ENCODE measurements around the gene PLEKHB1.
A peak's percentile ranks its signal among the peaks of the same experiment; 100 is the strongest.

Gene PLEKHB1

DNA sequence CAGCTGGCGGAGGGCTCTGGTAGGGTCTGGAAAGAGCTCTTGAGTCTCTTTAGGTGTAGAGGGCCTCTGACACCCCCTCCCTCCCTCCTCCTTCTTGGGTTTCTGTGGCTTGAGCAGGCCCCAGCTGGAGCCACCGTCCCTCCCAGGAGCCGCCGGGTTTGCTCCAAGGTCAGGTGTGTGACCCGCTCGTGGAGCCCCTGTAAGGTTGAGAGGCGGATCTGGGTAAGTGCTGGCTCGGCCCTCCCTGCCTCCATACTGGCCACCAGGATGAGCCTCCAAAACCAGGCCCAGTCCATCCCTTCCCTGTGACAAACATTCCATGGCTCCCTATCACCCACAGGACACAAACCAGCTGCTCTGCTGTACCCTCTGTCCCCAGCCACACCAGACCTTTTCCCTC, 9.3 kb downstream of the PLEKHB1 start:
- DNase-seq (ENCODE audit: extremely low spot score), result no peak
- TF ChIP-seq FOXK2 (IDR thresholded peaks at IDR 0.05), result no peak
- no peak for TF ChIP-seq HDGF (IDR thresholded peaks at IDR 0.05; ENCODE audit: borderline replicate concordance)
- TF ChIP-seq SP1 (IDR thresholded peaks at IDR 0.05), result no peak
- CTCF ChIA-PET, result interaction anchor here (0.6 kb wide), 1 partner anchor 305 kb away, joined by 3 read pairs; no protein-coding TSS in a partner anchor
- POLR2A ChIA-PET, result no interaction called here

DNA sequence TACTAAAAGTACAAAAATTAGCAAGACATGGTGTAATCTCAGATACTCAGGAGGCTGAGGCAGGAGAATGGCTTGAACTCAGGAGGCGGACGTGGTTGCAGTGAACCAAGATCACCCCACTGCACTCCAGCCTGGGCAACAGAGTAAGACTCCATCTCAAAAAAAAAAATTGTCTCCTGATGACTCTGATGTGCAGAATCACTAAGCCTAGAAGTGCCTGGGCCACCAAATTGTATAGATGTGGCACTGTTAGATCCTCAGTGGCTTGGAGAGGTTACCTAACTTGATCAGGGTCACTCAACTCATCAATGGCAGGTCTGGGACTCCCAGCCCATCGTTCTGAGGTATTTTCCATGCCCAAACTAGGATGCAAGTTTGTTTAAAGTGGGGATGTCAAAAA, 10.6 kb downstream of the PLEKHB1 start:
- DNase-seq (ENCODE audit: extremely low spot score), result no peak
- ChIA-PET POLR2A (no interaction called here), CTCF (no interaction called here)
- TF ChIP-seq L3MBTL2 (conservative IDR thresholded peaks at IDR 0.05) (no peak), FOXM1 (IDR thresholded peaks at IDR 0.05; ENCODE audit: borderline replicate concordance) (no peak), ARNT (IDR thresholded peaks at IDR 0.05) (no peak), SP1 (IDR thresholded peaks at IDR 0.05) (no peak), TARDBP (IDR thresholded peaks at IDR 0.05) (no peak), NFRKB (IDR thresholded peaks at IDR 0.05) (no peak), CTBP1 (IDR thresholded peaks at IDR 0.05; ENCODE audit: borderline replicate concordance) (no peak), ZNF384 (IDR thresholded peaks at IDR 0.05) (no peak), BHLHE40 (IDR thresholded peaks at IDR 0.05; ENCODE audit: borderline replicate concordance) (no peak), ELF4 (IDR thresholded peaks at IDR 0.05) (no peak), HDGF (IDR thresholded peaks at IDR 0.05; ENCODE audit: borderline replicate concordance) (no peak)
- TF ChIP-seq, protein P1, sequence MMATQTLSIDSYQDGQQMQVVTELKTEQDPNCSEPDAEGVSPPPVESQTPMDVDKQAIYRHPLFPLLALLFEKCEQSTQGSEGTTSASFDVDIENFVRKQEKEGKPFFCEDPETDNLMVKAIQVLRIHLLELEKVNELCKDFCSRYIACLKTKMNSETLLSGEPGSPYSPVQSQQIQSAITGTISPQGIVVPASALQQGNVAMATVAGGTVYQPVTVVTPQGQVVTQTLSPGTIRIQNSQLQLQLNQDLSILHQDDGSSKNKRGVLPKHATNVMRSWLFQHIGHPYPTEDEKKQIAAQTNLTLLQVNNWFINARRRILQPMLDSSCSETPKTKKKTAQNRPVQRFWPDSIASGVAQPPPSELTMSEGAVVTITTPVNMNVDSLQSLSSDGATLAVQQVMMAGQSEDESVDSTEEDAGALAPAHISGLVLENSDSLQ (IDR thresholded peaks at IDR 0.05), result no peak

DNA sequence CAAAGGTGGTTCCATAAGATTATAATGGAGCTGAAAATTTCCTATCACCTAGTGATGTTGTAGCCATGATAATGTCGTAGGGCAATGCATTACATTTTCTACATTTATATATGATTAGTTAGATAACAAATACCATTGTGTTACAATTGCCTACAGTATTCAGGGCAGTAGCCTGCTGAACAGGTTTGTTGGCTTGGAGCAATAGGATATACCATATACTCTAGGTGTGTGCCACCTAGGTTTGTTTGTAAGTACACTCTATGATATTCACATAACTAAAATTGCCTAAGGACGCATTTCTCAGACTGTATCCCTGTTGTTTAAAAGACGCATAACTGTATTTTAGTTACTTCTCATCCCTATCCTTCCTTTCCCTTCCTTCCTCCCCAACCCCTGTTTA, 13.6 kb downstream of the PLEKHB1 start:
- ChIA-PET POLR2A (interaction anchor here (1.2 kb wide), 1 partner anchor 61 kb away, joined by 3 read pairs; no protein-coding TSS in a partner anchor), CTCF (interaction anchor here (0.6 to 5.1 kb wide), 7 partner anchors 12 to 260 kb away, joined by 3 to 42 read pairs (median 7); partner anchors contain the start of gene PLEKHB1)
- TF ChIP-seq BHLHE40 (IDR thresholded peaks at IDR 0.05; ENCODE audit: borderline replicate concordance), result no peak
- no peak for DNase-seq (ENCODE audit: extremely low spot score)

DNA sequence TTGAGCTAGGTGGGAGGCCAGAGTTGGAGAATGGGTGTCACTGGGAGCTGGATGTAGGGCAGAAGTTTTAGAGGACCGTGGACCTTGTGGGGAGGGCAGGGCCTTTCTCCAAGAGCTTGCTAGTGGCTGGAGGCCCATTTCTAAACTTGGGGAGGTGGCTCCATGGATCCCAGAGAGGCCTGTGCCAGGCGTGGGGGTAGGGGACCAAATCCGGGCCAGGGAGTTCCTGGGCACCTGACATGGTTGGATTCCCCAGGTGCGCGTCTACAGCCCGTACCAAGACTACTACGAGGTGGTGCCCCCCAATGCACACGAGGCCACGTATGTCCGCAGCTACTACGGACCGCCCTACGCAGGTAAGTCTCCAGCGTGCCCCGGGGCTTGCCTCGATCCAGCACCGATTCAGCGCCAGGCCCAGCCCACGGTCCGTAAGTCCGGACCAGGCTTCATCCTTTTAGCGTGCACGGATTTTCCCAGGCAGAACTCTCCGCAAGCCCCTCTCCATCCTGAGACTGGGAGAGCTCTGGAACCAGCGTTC, 14.2 kb downstream of the PLEKHB1 start:
- DNase-seq (ENCODE audit: extremely low spot score), result no peak
- ChIA-PET CTCF (interaction anchor here (0.6 to 5.1 kb wide), 15 partner anchors 11 to 276 kb away, joined by 3 to 42 read pairs (median 3); partner anchors contain the start of gene PLEKHB1), POLR2A (no interaction called here)
- TF ChIP-seq BHLHE40 (IDR thresholded peaks at IDR 0.05; ENCODE audit: borderline replicate concordance) (no peak), FOXK2 (IDR thresholded peaks at IDR 0.05) (no peak), TARDBP (IDR thresholded peaks at IDR 0.05) (no peak), FOXM1 (IDR thresholded peaks at IDR 0.05; ENCODE audit: borderline replicate concordance) (no peak), L3MBTL2 (conservative IDR thresholded peaks at IDR 0.05) (no peak), ARNT (IDR thresholded peaks at IDR 0.05) (no peak), CTBP1 (IDR thresholded peaks at IDR 0.05; ENCODE audit: borderline replicate concordance) (no peak), ZNF384 (IDR thresholded peaks at IDR 0.05) (no peak), LEF1 (IDR thresholded peaks at IDR 0.05; ENCODE audit: borderline replicate concordance) (no peak), SUZ12 (IDR thresholded peaks at IDR 0.05) (no peak), HDGF (IDR thresholded peaks at IDR 0.05; ENCODE audit: borderline replicate concordance) (no peak), ELF4 (IDR thresholded peaks at IDR 0.05) (no peak), SP1 (IDR thresholded peaks at IDR 0.05) (no peak), NFRKB (IDR thresholded peaks at IDR 0.05) (no peak), FOXA1 (IDR thresholded peaks at IDR 0.05) (no peak)
- TF ChIP-seq, protein P1 (IDR thresholded peaks at IDR 0.05), result no peak

DNA sequence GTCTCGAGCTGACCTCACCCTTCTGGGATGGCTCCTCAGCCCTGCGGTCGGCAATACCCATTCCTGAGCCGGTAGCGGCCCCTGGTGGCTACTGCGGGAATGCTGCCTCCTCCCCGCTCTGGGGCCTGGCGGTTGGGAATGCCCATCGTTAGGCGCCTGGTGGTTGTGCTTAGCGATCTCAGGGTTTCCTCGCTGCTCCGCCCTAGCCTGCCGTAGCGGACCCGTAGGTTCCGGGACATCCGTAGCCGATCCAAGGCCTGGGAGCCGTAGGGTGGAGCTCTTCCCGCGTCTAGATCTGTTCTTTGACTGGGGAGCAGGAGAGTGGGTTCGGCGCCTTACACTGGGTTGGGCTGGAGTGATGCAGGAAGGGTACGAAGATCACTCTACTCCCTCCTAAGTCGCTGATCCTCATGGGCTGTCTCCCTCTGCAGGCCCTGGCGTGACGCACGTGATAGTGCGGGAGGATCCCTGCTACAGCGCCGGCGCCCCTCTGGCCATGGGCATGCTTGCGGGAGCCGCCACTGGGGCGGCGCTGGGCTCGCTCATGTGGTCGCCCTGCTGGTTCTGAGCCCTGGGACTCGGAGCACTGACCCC, 14.8 kb downstream of the PLEKHB1 start:
- CTCF ChIA-PET, result interaction anchor here (0.6 to 5.1 kb wide), 15 partner anchors 11 to 276 kb away, joined by 3 to 42 read pairs (median 3); partner anchors contain the start of gene PLEKHB1
- POLR2A ChIA-PET, result no interaction called here
- TF ChIP-seq L3MBTL2 (conservative IDR thresholded peaks at IDR 0.05) (no peak), CTBP1 (IDR thresholded peaks at IDR 0.05; ENCODE audit: borderline replicate concordance) (no peak), NFRKB (IDR thresholded peaks at IDR 0.05) (no peak), ARNT (IDR thresholded peaks at IDR 0.05) (no peak)
- peak; percentile 98 for DNase-seq (ENCODE audit: extremely low spot score)

DNA sequence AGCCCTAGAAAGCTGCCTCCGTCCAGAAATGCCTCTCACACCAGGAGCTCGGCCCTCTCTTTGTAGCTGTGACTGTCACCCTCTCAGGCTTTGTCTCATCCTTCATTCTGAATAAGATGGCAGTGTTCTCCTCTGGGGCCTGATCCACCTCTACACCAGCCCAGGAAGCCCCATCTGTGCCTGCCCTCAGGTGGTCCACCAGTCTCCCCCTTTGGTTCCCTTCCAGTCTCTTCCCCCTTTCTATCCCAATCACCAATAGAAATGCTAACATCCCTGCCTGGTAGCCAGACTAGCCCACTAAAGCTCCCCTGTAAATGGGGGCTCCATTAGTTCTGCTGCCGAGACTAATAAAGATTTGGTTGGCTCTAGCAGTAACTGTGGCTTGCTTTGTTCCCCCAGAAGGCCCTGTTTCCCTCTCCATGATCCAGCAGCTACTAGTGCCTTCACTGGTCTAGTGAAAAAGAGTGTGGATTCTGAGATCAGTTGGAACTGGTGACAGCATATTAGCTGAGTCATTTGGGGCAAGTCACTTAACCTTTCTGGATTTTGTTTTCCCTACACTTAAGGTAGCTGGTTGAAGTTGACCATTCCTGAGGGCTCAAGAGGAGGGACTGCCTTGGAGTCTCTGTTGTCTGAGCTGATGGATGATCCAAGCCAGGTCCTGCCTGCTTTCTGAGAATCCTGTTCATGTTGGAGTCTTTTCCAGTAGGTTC, 16.2 kb downstream of the PLEKHB1 start:
- DNase-seq (ENCODE audit: extremely low spot score), result no peak
- POLR2A ChIA-PET, result interaction anchor here (0.7 kb wide), 1 partner anchor 117 kb away, joined by 3 read pairs; no protein-coding TSS in a partner anchor
- CTCF ChIA-PET, result interaction anchor here (0.6 to 5.1 kb wide), 5 partner anchors 37 to 312 kb away, joined by 3 to 42 read pairs (median 4); no protein-coding TSS in a partner anchor
- TF ChIP-seq L3MBTL2 (conservative IDR thresholded peaks at IDR 0.05) (no peak), FOXA1 (IDR thresholded peaks at IDR 0.05) (no peak), ELF4 (IDR thresholded peaks at IDR 0.05) (no peak), NFRKB (IDR thresholded peaks at IDR 0.05) (no peak), LEF1 (IDR thresholded peaks at IDR 0.05; ENCODE audit: borderline replicate concordance) (no peak), SP1 (IDR thresholded peaks at IDR 0.05) (no peak), BHLHE40 (IDR thresholded peaks at IDR 0.05; ENCODE audit: borderline replicate concordance) (no peak), FOXM1 (IDR thresholded peaks at IDR 0.05; ENCODE audit: borderline replicate concordance) (no peak), TARDBP (IDR thresholded peaks at IDR 0.05) (no peak), HDGF (IDR thresholded peaks at IDR 0.05; ENCODE audit: borderline replicate concordance) (no peak)
- TF ChIP-seq, protein P1 (IDR thresholded peaks at IDR 0.05), result no peak

All from HEK293T (cell line).